HFFc6 (cell line): ENCODE results near the gene CMSS1. TPM values are rescaled to one million over a fixed set of nuclear protein-coding genes. Genes with fewer than 3 reads are reported as not detected.
A peak's percentile ranks its signal among the peaks of the same experiment; 100 is the strongest.

ENCODE experiments used
- DNase-seq: peaks from one replicate; pipeline ENCODE4 v3.0.0-alpha.2; 2018
- H3K27ac Mint-ChIP-seq: 2 replicates; pipeline ENCODE4 v1.8.0; 2020; ENCODE audit warnings: mild to moderate bottlenecking, mixed read lengths
- H3K27me3 Mint-ChIP-seq: 2 replicates; pipeline ENCODE4 v1.8.0; 2021; ENCODE audit warnings: mild to moderate bottlenecking, moderate library complexity, mixed read lengths; ENCODE audit not compliant: insufficient read depth
- H3K36me3 Mint-ChIP-seq: 2 replicates; pipeline ENCODE4 v1.8.0; 2021; ENCODE audit warnings: low read depth, mixed read lengths
- H3K4me1 Mint-ChIP-seq: 2 replicates; pipeline ENCODE4 v1.8.0; 2020; ENCODE audit warnings: low read depth, mixed read lengths
- H3K4me3 Mint-ChIP-seq: 2 replicates; pipeline ENCODE4 v1.8.0; 2020; ENCODE audit warnings: mild to moderate bottlenecking, moderate library complexity, mixed read lengths
- H3K9me3 Mint-ChIP-seq: 2 replicates; pipeline ENCODE4 v1.8.0; 2020; ENCODE audit warnings: mild to moderate bottlenecking, mixed read lengths
- CTCF ChIP-seq: fragments of 200-600 bp; sonication (generic); IDR thresholded peaks from 2 replicates; pipeline ENCODE4 v1.5.0; 2021; ENCODE audit warnings: antibody characterized with exemption, mild to moderate bottlenecking
- total RNA-seq, 6 experiments: library from RNA; stranded (reverse); fragmentation: NEBNext Ultra II Directional; extraction: Animal tissue kit (Norgen Biotek cat#: 25700); gene quantifications; 2 replicates in 1 of 6; 3 replicates in 5 of 6; pipeline ENCODE4 v1.2.3, GENCODE V29; 2021

CMSS1 gene
- total RNA-seq, 6 experiments from 2014 or later: 27.8 to 47.0 (median 38.1) TPM

DNA sequence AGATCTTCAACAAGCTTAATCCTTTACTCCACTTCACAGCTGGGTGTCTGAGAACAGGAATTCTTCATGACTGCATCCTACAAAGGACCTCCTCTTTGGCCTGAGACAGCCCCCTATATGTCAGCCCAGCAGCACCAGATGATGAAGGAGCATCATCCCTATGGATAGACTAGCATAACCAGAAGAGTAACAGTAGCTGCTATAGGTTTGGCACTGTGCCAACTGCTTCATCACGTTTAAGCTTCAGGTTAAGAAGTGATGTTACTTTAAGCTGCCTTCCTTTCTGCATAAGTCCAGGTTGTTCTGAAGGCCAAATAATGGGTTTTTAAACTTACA, 50.6 kb downstream of the CMSS1 start:
- DNase-seq: no peak
- no peak for TF ChIP-seq CTCF
- Mint-ChIP-seq H3K27me3 (no peaks in the 10 kb centered on the region; the same call in 1 of the 2 replicates), H3K9me3 (no peaks in the 10 kb centered on the region), H3K4me3 (no peak overlapping the region), H3K4me1 (peaks cover 100% of the 10 kb centered on the region), H3K27ac (peak overlapping the region; percentile 92), H3K36me3 (peaks cover 88% of the 10 kb centered on the region)

- DNase-seq: no peak
- Mint-ChIP-seq H3K4me1 (peaks cover 97% of the 10 kb centered on the region), H3K9me3 (no peaks in the 10 kb centered on the region), H3K36me3 (peaks cover 89% of the 10 kb centered on the region), H3K27me3 (no peaks in the 10 kb centered on the region), H3K4me3 (no peak overlapping the region), H3K27ac (peak overlapping the region; percentile 41)
- TF ChIP-seq CTCF: no peak
These were observed 52.0 kb downstream of the CMSS1 start for GRCh38 chr3:99869621-99870020.

DNA sequence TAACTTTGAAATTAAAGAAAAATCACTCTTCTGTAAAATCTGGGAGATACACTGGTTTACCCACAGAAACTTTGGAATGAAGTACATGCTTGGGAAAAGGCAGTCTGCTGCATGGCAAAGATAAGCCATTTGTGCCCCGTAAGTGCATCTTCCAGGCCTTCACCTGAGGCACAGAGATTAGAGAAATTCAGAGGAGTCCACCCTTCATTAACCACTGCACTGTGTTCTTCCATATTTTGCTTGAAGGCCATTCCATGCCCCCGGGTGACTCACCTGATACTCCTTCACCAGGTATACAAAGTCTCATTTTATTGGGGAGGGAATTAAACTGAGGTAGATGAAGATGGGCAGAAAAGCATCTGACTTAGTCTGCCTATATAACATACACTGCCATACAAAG, 53.0 kb downstream of the CMSS1 start:
- H3K4me1 Mint-ChIP-seq: peaks cover 86% of the 10 kb centered on the region
- DNase-seq: no peak
- H3K27me3 Mint-ChIP-seq: no peaks in the 10 kb centered on the region; the same call in 1 of the 2 replicates
- no peak overlapping the region for H3K4me3 Mint-ChIP-seq
- peak overlapping the region; percentile 41; the same call in 1 of the 2 replicates for H3K27ac Mint-ChIP-seq
- H3K36me3 Mint-ChIP-seq: peaks cover 90% of the 10 kb centered on the region
- TF ChIP-seq CTCF: no peak
- H3K9me3 Mint-ChIP-seq: no peaks in the 10 kb centered on the region

DNA sequence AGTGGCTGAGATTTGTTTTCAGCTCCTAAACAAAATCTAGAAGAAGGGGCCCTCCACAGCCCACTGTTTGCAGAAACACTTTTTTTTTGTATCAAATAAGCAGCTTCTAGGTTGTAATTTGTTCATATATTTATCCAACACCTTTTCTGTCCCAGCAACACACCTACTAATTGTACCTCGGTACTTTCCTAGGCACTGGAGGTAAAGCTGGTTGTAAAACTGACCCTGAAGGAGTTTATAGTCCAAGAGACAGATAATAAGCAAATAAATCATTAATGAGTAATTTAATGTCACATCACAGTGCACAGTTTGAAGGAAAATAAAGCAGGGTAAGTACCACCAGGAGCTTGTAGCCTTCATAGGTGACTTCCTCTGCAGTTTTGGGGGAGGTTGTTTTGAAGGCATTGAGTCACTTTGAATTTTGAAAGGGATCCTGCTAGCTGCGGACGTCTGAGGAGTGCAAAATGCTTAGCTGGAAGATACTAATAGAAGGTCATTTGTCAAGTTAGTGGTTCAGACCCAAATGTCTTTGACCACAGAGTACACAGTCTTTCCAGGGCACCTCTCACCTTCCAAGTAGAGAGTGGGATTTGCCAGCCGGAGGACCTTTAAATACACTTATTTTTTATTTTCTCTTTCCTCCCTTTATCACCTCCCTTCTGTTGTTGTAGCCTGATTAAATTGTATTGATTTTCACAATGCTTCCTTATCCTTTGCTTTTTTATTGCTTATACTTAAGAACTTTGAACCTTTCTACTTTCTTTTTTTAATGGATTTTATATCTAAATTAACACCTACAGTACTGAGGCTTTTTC, 53.8 kb downstream of the CMSS1 start:
- H3K27me3 Mint-ChIP-seq: no peaks in the 10 kb centered on the region; the same call in 1 of the 2 replicates
- no peaks in the 10 kb centered on the region for H3K9me3 Mint-ChIP-seq
- H3K4me3 Mint-ChIP-seq: peak overlapping the region; percentile 89
- TF ChIP-seq CTCF: no peak
- no peak for DNase-seq
- peaks cover 84% of the 10 kb centered on the region for H3K36me3 Mint-ChIP-seq
- peak overlapping the region; percentile 69 for H3K27ac Mint-ChIP-seq
- peaks cover 81% of the 10 kb centered on the region for H3K4me1 Mint-ChIP-seq

DNA sequence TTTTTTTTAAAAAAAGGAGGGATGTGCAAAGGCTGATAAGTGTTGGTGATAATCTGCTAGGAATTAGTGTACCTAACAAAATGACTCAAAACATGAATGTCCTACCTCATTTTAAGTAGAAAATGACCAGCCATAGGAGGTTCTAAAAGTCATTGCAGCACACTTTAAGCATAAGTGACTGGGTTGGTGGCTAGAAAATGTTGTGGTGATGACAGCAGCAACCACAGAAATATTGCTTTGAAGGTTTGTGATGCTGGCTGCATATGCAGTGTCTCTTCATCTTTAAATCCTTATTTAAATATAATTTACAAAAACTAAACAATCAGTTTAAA, 55.2 kb downstream of the CMSS1 start:
- peak overlapping the region; percentile 69; the same call in 1 of the 2 replicates for H3K27ac Mint-ChIP-seq
- H3K9me3 Mint-ChIP-seq: no peaks in the 10 kb centered on the region
- no peak for TF ChIP-seq CTCF
- no peaks in the 10 kb centered on the region; the same call in 1 of the 2 replicates for H3K27me3 Mint-ChIP-seq
- peaks cover 70% of the 10 kb centered on the region for H3K36me3 Mint-ChIP-seq
- H3K4me3 Mint-ChIP-seq: peak overlapping the region; percentile 89
- no peak for DNase-seq
- H3K4me1 Mint-ChIP-seq: peaks cover 81% of the 10 kb centered on the region
